GM23338 (cell line): ENCODE measurements around the gene ORC4. TPM values are rescaled to one million over a fixed set of nuclear protein-coding genes. Genes with fewer than 3 reads are reported as not detected.

Experiments used
- ATAC-seq: fragments of 200-7000 bp; cut with Tn5 transposase; 3 replicates; pipeline ENCODE4 v1.9.1; 2020
- DNase-seq: peaks from one replicate; pipeline ENCODE4 v3.0.0-alpha.2; 2015; ENCODE audit warnings: low spot score
- H2AFZ ChIP-seq: fragments of 200-600 bp; sonication (generic); 2 replicates; pipeline ENCODE4 v1.8.0; 2016; ENCODE audit warnings: antibody characterized with exemption, mild to moderate bottlenecking, moderate library complexity
- H3F3A ChIP-seq: fragments of 200-600 bp; sonication (generic); replicated peaks from 2 replicates; pipeline ENCODE4 v1.8.0; 2017; ENCODE audit warnings: antibody characterized with exemption, mixed run types, low read depth
- H3K27ac ChIP-seq: fragments of 200-600 bp; sonication (generic); 2 replicates; pipeline ENCODE4 v1.6.1; 2016; ENCODE audit warnings: low read depth
- H3K27me3 ChIP-seq: fragments of 200-600 bp; sonication (generic); 2 replicates; pipeline ENCODE4 v1.8.0; 2016; ENCODE audit warnings: mild to moderate bottlenecking, mixed run types, moderate library complexity; ENCODE audit not compliant: insufficient read depth
- H3K36me3 ChIP-seq: fragments of 200-600 bp; sonication (generic); 2 replicates; pipeline ENCODE4 v1.8.0; 2016; ENCODE audit warnings: mild to moderate bottlenecking; ENCODE audit not compliant: insufficient read depth
- H3K4me1 ChIP-seq: fragments of 200-600 bp; sonication (generic); 2 replicates; pipeline ENCODE4 v1.8.0; 2016; ENCODE audit warnings: mild to moderate bottlenecking, moderate library complexity; ENCODE audit not compliant: insufficient read depth
- H3K4me2 ChIP-seq: fragments of 200-600 bp; sonication (generic); 2 replicates; pipeline ENCODE4 v1.7.1; 2017; ENCODE audit warnings: mixed run types
- H3K4me3 ChIP-seq: fragments of 200-600 bp; sonication (generic); 2 replicates; pipeline ENCODE4 v1.6.1; 2016; ENCODE audit warnings: mixed run types
- H3K79me2 ChIP-seq: fragments of 200-600 bp; sonication (generic); replicated peaks from 2 replicates; pipeline ENCODE4 v1.8.0; 2017; ENCODE audit warnings: mild to moderate bottlenecking; ENCODE audit not compliant: insufficient read depth
- H3K9me2 ChIP-seq: fragments of 200-600 bp; sonication (generic); 2 replicates; pipeline ENCODE4 v1.8.0; 2017; ENCODE audit not compliant: insufficient read depth
- H4K20me1 ChIP-seq: fragments of 200-600 bp; sonication (generic); replicated peaks from 2 replicates; pipeline ENCODE4 v1.8.0; 2017; ENCODE audit warnings: mild to moderate bottlenecking; ENCODE audit not compliant: insufficient read depth
- H3K27ac Mint-ChIP-seq: 2 replicates; pipeline ENCODE4 v1.8.0; 2020; ENCODE audit warnings: inconsistent platforms, mild to moderate bottlenecking, moderate library complexity, mixed read lengths
- H3K27me3 Mint-ChIP-seq: 3 replicates; pipeline ENCODE4 v1.8.0; 2022; ENCODE audit warnings: low read depth, mild to moderate bottlenecking, moderate library complexity, mixed read lengths, inconsistent platforms; ENCODE audit not compliant: insufficient read depth, poor library complexity
- H3K36me3 Mint-ChIP-seq: 3 replicates; pipeline ENCODE4 v1.8.0; 2021; ENCODE audit warnings: low read depth, mild to moderate bottlenecking, inconsistent platforms, moderate library complexity, mixed read lengths
- H3K4me1 Mint-ChIP-seq: 3 replicates; pipeline ENCODE4 v1.8.0; 2020; ENCODE audit warnings: mild to moderate bottlenecking, inconsistent platforms, mixed read lengths
- H3K4me3 Mint-ChIP-seq: 3 replicates; pipeline ENCODE4 v1.8.0; 2021; ENCODE audit warnings: moderate library complexity, mild to moderate bottlenecking, inconsistent platforms, mixed read lengths
- H3K9me3 Mint-ChIP-seq: 3 replicates; pipeline ENCODE4 v1.8.0; 2020; ENCODE audit warnings: moderate library complexity, mild to moderate bottlenecking, inconsistent platforms, mixed read lengths
- CREB1 ChIP-seq: fragments of 250-450 bp; sonication (Bioruptor Pico); IDR thresholded peaks from 2 replicates; pipeline ENCODE4 v1.5.0; 2020; ENCODE audit warnings: low read depth, mild to moderate bottlenecking, moderate library complexity
- CTCF ChIP-seq, 2 experiments: fragments of 200-600 bp in 1 of 2; sonication (generic) in 1 of 2; conservative IDR thresholded peaks; 2 replicates each; pipeline versions ENCODE4 v1.5.1 to v1.6.1; 2016 to 2017; ENCODE audit warnings: antibody characterized with exemption in 2 of 2, low read depth in 2 of 2, mild to moderate bottlenecking in 2 of 2, moderate library complexity in 1 of 2
- ETS1 ChIP-seq: IDR thresholded peaks from 2 replicates; pipeline ENCODE4 v1.6.1; 2016; ENCODE audit warnings: antibody characterized with exemption
- EZH2 ChIP-seq: fragments of 200-600 bp; sonication (generic); IDR thresholded peaks from one replicate; pipeline ENCODE4 v1.8.0; 2017; ENCODE audit warnings: antibody characterized with exemption, mild to moderate bottlenecking, low read depth; ENCODE audit not compliant: unreplicated experiment
- EZH2phosphoT487 ChIP-seq: fragments of 200-600 bp; sonication (generic); IDR thresholded peaks from one replicate; pipeline ENCODE4 v1.8.1; 2018; ENCODE audit warnings: antibody characterized with exemption; ENCODE audit not compliant: unreplicated experiment
- JUNB ChIP-seq: IDR thresholded peaks from one replicate; pipeline ENCODE4 v1.6.1; 2016; ENCODE audit warnings: antibody characterized with exemption; ENCODE audit not compliant: unreplicated experiment
- NANOG ChIP-seq: IDR thresholded peaks from 2 replicates; pipeline ENCODE4 v1.6.1; 2016; ENCODE audit warnings: antibody characterized with exemption, borderline replicate concordance
- POLR2AphosphoS5 ChIP-seq: IDR thresholded peaks from 2 replicates; pipeline ENCODE4 v1.6.1; 2016; ENCODE audit warnings: antibody characterized with exemption, low read depth
- REST ChIP-seq: IDR thresholded peaks from one replicate; pipeline ENCODE4 v1.6.1; 2018; ENCODE audit warnings: antibody characterized with exemption; ENCODE audit not compliant: unreplicated experiment
- STAT1 ChIP-seq: IDR thresholded peaks from one replicate; pipeline ENCODE4 v1.6.1; 2016; ENCODE audit warnings: antibody characterized with exemption; ENCODE audit not compliant: unreplicated experiment
- ZNF114 ChIP-seq: fragments of 250-450 bp; sonication (Bioruptor Pico); IDR thresholded peaks from 2 replicates; pipeline ENCODE4 v1.5.0; 2020; ENCODE audit warnings: mild to moderate bottlenecking, moderate library complexity
- ZNF331 ChIP-seq: fragments of 250-450 bp; sonication (Bioruptor Pico); IDR thresholded peaks from 2 replicates; pipeline ENCODE4 v1.5.0; 2020; ENCODE audit warnings: low read depth, mild to moderate bottlenecking, moderate library complexity
- polyA plus RNA-seq: library from polyadenylated mRNA; unstranded; fragments of >200 nt; fragmentation: Nextera tagmentation; extraction: Ambion mirVana; gene quantifications from 2 replicates; pipeline ENCODE4 v1.2.1, GENCODE V29; 2016
- total RNA-seq: library from RNA; depleted of rRNA; stranded (reverse); fragments of >200 nt; shearing (Covaris generic); gene quantifications from 2 replicates; pipeline ENCODE4 v1.2.3, GENCODE V29; 2014

The ORC4 gene
- total and polyA plus RNA-seq, 2 experiments from 2014 or later = 47.5 to 177 TPM

GRCh38 chr2:148000095-148000494, 20.4 kb downstream of the ORC4 start (continued):
- TF ChIP-seq CTCF (conservative IDR thresholded peaks at IDR 0.05; ENCODE audit: low read depth in 2 of 2) = no peak
- TF ChIP-seq NANOG = no peak
- no peak for TF ChIP-seq REST
- TF ChIP-seq ZNF114 (CRISPR knock-in tag) = no peak
- TF ChIP-seq STAT1 = no peak
- TF ChIP-seq EZH2phosphoT487 = no peak
- no peak for TF ChIP-seq CREB1
- TF ChIP-seq ETS1 = no peak
- TF ChIP-seq POLR2AphosphoS5 = no peak

GRCh38 chr2:147999126-147999525, 21.4 kb downstream of the ORC4 start:
- peaks cover 29% of the 10 kb centered on the region for H3K9me3 Mint-ChIP-seq
- DNase-seq (no peak), ATAC-seq (no peak)
- no peak overlapping the region for H3K4me3 Mint-ChIP-seq
- peaks cover 32% of the 10 kb centered on the region for H3K4me1 ChIP-seq
- H3K36me3 ChIP-seq = no peaks in the 10 kb centered on the region
- H3K27me3 Mint-ChIP-seq = peaks cover 4% of the 10 kb centered on the region
- no peak overlapping the region for H3K4me3 ChIP-seq
- peaks cover 100% of the 10 kb centered on the region for H3K79me2 ChIP-seq
- peaks cover 57% of the 10 kb centered on the region for H3K36me3 Mint-ChIP-seq
- H4K20me1 ChIP-seq = peaks cover 31% of the 10 kb centered on the region
- no peak overlapping the region for H2AFZ ChIP-seq
- no peaks in the 10 kb centered on the region for H3F3A ChIP-seq
- H3K9me2 ChIP-seq = no peaks in the 10 kb centered on the region
- H3K4me2 ChIP-seq = no peak overlapping the region
- no peaks in the 10 kb centered on the region for H3K27me3 ChIP-seq
- H3K27ac ChIP-seq = no peak overlapping the region
- H3K27ac Mint-ChIP-seq = no peak overlapping the region
- peaks cover 42% of the 10 kb centered on the region for H3K4me1 Mint-ChIP-seq
- no peak for TF ChIP-seq EZH2phosphoT487
- no peak for TF ChIP-seq JUNB
- no peak for TF ChIP-seq EZH2
- no peak for TF ChIP-seq POLR2AphosphoS5
- no peak for TF ChIP-seq ZNF331 (CRISPR knock-in tag)
- no peak for TF ChIP-seq STAT1
- no peak for TF ChIP-seq NANOG
- no peak for TF ChIP-seq CTCF (conservative IDR thresholded peaks at IDR 0.05; ENCODE audit: low read depth in 2 of 2)
- TF ChIP-seq REST = no peak
